HL-60/S4 treated with phorbol 12-myristate 13-acetate at 8.2 ng/mL for 4 days and 3 days (cell line): ENCODE results near the gene GNAS.
"Not testable (repeated sequence)": the region's sequence is repeated elsewhere in the genome, so short reads cannot be mapped to it uniquely, and the experiment has no call there.

ENCODE experiments used
- in situ Hi-C: fragments of 300-500 bp; cut with MboI; formaldehyde crosslinking; loops from 2 replicates; pipeline ENCODE4 v1.15.0; 2022; ENCODE audit warnings: low sequenced_read_pairs

The GNAS gene

GRCh38 chr20:58852543-58853271 lies at the start of gene GNAS:
Gene GNAS, plus strand, starts transcription at chr20:58852716.
- in situ Hi-C loops = loop anchor here (25.0 kb wide), 2 partner anchors 360 to 560 kb away; no protein-coding TSS in a partner anchor

GRCh38 chr20:58803533-58803932 lies 49.0 kb upstream of the GNAS start:
- in situ Hi-C loops = no loop called here

- in situ Hi-C loops = no loop called here
These were observed 44.7 kb upstream of the GNAS start for GRCh38 chr20:58807801-58808200.

- in situ Hi-C loops = no loop called here
These were observed 44.1 kb upstream of the GNAS start for GRCh38 chr20:58808271-58809046.

GRCh38 chr20:58810116-58810878 lies 42.2 kb upstream of the GNAS start:
- in situ Hi-C loops = no loop called here

GRCh38 chr20:58810879-58811250 lies 41.7 kb upstream of the GNAS start:
- in situ Hi-C loops = no loop called here

- in situ Hi-C loops = no loop called here
These were observed 41.2 kb upstream of the GNAS start for GRCh38 chr20:58811334-58811733.

- in situ Hi-C loops = no loop called here
These were observed 39.1 kb upstream of the GNAS start for GRCh38 chr20:58813369-58813768.

GRCh38 chr20:58815448-58815847 lies 37.1 kb upstream of the GNAS start:
- in situ Hi-C loops = no loop called here

- in situ Hi-C loops = no loop called here
These were observed 36.5 kb upstream of the GNAS start for GRCh38 chr20:58816051-58816450.

GRCh38 chr20:58816957-58817651 lies 35.4 kb upstream of the GNAS start:
- in situ Hi-C loops = no loop called here

GRCh38 chr20:58817748-58818147 lies 34.8 kb upstream of the GNAS start:
- in situ Hi-C loops = no loop called here

- in situ Hi-C loops = no loop called here
These were observed 33.8 kb upstream of the GNAS start for GRCh38 chr20:58818586-58819285.

- in situ Hi-C loops = no loop called here
These were observed 32.6 kb upstream of the GNAS start for GRCh38 chr20:58819921-58820320.

- in situ Hi-C loops = not testable (repeated sequence)
These were observed 32.0 kb upstream of the GNAS start for GRCh38 chr20:58820515-58820914.

GRCh38 chr20:58822149-58822548 lies 30.4 kb upstream of the GNAS start:
- in situ Hi-C loops = no loop called here

- in situ Hi-C loops = no loop called here
These were observed 29.5 kb upstream of the GNAS start for GRCh38 chr20:58822748-58823730.

- in situ Hi-C loops = no loop called here
These were observed 27.7 kb upstream of the GNAS start for GRCh38 chr20:58824843-58825242.

- in situ Hi-C loops = no loop called here
These were observed 27.1 kb upstream of the GNAS start for GRCh38 chr20:58825450-58825849.
